ENCODE data around the gene MARCHF10.

GRCh38 chr17:62827746-62828485 lies 19.8 kb upstream of the MARCHF10 start:
- TF ChIP-seq, protein P1, sequence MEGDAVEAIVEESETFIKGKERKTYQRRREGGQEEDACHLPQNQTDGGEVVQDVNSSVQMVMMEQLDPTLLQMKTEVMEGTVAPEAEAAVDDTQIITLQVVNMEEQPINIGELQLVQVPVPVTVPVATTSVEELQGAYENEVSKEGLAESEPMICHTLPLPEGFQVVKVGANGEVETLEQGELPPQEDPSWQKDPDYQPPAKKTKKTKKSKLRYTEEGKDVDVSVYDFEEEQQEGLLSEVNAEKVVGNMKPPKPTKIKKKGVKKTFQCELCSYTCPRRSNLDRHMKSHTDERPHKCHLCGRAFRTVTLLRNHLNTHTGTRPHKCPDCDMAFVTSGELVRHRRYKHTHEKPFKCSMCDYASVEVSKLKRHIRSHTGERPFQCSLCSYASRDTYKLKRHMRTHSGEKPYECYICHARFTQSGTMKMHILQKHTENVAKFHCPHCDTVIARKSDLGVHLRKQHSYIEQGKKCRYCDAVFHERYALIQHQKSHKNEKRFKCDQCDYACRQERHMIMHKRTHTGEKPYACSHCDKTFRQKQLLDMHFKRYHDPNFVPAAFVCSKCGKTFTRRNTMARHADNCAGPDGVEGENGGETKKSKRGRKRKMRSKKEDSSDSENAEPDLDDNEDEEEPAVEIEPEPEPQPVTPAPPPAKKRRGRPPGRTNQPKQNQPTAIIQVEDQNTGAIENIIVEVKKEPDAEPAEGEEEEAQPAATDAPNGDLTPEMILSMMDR (IDR thresholded peaks at IDR 0.05): no peak
- TF ChIP-seq POLR2A (IDR thresholded peaks at IDR 0.05): no peak

All from testis (tissue), 2 donors.